Ovary (tissue), 9 donors: Measurements from ENCODE around the gene RUNX1. TPM values are rescaled to one million over a fixed set of nuclear protein-coding genes. Genes with fewer than 3 reads are reported as not detected.

Experiments
- DNase-seq, 5 donors: peaks; one replicate each; pipeline ENCODE4 v3.0.0-alpha.2; 2019 to 2020
- H3K27ac ChIP-seq, 2 donors: fragments of 200-600 bp; one replicate each; pipeline versions ENCODE4 v1.5.1 to v1.8.0; 2019 to 2022
- H3K27me3 ChIP-seq: fragments of 200-600 bp; one replicate; pipeline ENCODE4 v1.8.0; 2022
- H3K36me3 ChIP-seq: fragments of 200-600 bp; sonication (generic); one replicate; pipeline ENCODE4 v1.5.1; 2019
- H3K4me1 ChIP-seq: one replicate; pipeline ENCODE4 v1.8.1; 2013; ENCODE audit warnings: mild to moderate bottlenecking, moderate library complexity; ENCODE audit not compliant: insufficient read depth
- H3K4me3 ChIP-seq: fragments of 200-600 bp; sonication (generic); one replicate; pipeline ENCODE4 v1.5.1; 2017
- H3K9me3 ChIP-seq, 2 donors: fragments of 200-600 bp in 1 of 2; sonication (generic) in 1 of 2; one replicate each; pipeline versions ENCODE4 v1.5.1 to v1.8.1; 2013 to 2019; ENCODE audit warnings: mild to moderate bottlenecking in 1 of 2, moderate library complexity in 1 of 2
- EP300 ChIP-seq: sonication (generic); formaldehyde crosslinking; IDR thresholded peaks from one replicate; pipeline ENCODE4 v1.6.1; 2017; ENCODE audit warnings: antibody characterized with exemption
- POLR2A ChIP-seq: fragments of 450-650 bp; IDR thresholded peaks from one replicate; pipeline ENCODE4 v1.6.1; 2017; ENCODE audit warnings: antibody characterized with exemption, mild to moderate bottlenecking, moderate library complexity
- WGBS, 3 donors: extraction: QIAGEN DNeasy Blood & Tissue Kit in 1 of 3; methylation state at CpG; one replicate each; pipeline versions ENCODE4 v1.1.5 to v1.1.7; 2013 to 2017; 5-methylcytosine and 5-hydroxymethylcytosine counted together
- intact Hi-C, 4 donors: fragments of 100-400 bp; cut with DNase I; formaldehyde crosslinking; loops; one replicate each; pipeline versions ENCODE4 v1.11.0 to v1.15.1; 2022 to 2023
- polyA plus RNA-seq, 2 donors: library from polyadenylated mRNA; stranded (reverse); fragments of 200-250 nt in 1 of 2; fragments of 350-450 nt in 1 of 2; fragmentation: Illumina TruSeq in 1 of 2; extraction: RNeasy Lipid Tissue Mini Kit (QIAGEN cat#74804) in 1 of 2; gene quantifications; one replicate each; pipeline ENCODE4 v1.2.3, GENCODE V29; 2013 to 2014
- total RNA-seq, 7 donors: library from RNA; depleted of rRNA in 2 of 7; stranded (reverse); fragments of >200 nt in 2 of 7; fragmentation: NEBNext Ultra II Directional in 3 of 7; extraction: Animal tissue kit (Norgen Biotek cat#: 25700) in 3 of 7; gene quantifications; one replicate each; pipeline versions ENCODE4 v1.1.0 to v1.2.4, GENCODE V29; 2016 to 2023
- TF ChIP-seq, protein P1 (sequence below), 3 donors: fragments of 450-650 bp in 2 of 3; fragments of 200-600 bp in 1 of 3; IDR thresholded peaks; one replicate each; pipeline versions ENCODE4 v1.5.1 to v1.8.0; 2016 to 2022; ENCODE audit warnings: antibody characterized with exemption in 3 of 3, mild to moderate bottlenecking in 1 of 3
- donor health status: DM: no; HTN: no; CAD: no; lungs with moderate emphysema.
- donor health status: DM: no; HTN: no; CAD: no.
- donor health status: Bipolar disorder and iron deficiency.
- donor health status: DM: yes; HTN: yes; CAD: no.
- donor health status: DM: no; HTN: no; CAD: no.
- donor health status: DM: yes; HTN: yes; CAD: no.

RUNX1 gene
- total and polyA plus RNA-seq, 9 donors, result 6.0 to 27.4 (median 17.8) TPM

DNA sequence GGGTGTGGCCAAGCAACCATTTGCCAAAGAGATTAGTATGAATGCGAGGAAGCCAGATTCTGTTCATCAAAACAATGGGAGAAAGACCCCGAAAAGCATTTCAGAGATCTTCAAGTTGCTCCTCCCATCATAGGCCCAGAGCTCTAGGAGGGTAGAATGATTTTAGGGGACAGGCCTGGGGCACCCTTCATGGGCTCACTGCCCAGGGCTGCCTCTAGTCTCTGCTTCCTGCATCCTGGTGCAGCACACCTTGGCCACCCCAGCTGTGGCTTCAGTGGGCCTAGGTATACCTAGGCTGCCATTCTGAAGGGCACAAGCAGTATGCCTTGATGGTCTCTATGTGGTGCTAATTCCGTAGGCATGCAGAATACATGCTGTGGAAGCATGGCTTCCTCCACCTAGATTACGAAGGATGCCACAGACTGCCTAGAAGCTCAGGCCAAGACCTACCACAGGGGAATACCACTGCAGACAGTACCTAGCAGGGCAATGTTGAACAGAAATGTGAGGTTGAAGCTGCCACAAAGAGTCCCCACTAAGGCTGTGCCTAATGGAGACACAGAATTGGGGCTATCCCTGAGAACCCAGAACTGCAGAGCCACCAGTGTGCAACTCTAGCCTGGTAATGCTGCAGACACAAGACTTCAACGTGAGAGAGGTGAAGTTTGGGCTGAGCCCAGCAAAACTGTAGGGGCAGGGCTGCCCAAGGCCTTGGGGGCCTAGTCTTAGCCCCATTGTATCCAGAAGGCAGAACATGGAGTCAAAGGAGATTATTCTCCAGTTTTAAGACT lies 221.5 kb downstream of the RUNX1 start:
- TF ChIP-seq EP300 (no peak), POLR2A (no peak)
- TF ChIP-seq, protein P1, sequence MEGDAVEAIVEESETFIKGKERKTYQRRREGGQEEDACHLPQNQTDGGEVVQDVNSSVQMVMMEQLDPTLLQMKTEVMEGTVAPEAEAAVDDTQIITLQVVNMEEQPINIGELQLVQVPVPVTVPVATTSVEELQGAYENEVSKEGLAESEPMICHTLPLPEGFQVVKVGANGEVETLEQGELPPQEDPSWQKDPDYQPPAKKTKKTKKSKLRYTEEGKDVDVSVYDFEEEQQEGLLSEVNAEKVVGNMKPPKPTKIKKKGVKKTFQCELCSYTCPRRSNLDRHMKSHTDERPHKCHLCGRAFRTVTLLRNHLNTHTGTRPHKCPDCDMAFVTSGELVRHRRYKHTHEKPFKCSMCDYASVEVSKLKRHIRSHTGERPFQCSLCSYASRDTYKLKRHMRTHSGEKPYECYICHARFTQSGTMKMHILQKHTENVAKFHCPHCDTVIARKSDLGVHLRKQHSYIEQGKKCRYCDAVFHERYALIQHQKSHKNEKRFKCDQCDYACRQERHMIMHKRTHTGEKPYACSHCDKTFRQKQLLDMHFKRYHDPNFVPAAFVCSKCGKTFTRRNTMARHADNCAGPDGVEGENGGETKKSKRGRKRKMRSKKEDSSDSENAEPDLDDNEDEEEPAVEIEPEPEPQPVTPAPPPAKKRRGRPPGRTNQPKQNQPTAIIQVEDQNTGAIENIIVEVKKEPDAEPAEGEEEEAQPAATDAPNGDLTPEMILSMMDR (IDR thresholded peaks at IDR 0.05), result no peak
- DNase-seq, result no peak
- Histone ChIP-seq H3K27ac (no peak overlapping the region), H3K4me3 (no peak overlapping the region), H3K9me3 (no peaks in the 10 kb centered on the region), H3K4me1 (no peaks in the 10 kb centered on the region), H3K36me3 (no peaks in the 10 kb centered on the region), H3K27me3 (no peaks in the 10 kb centered on the region)
- intact Hi-C loops, result no loop called here
- 77 to 84% (median 82%) methylated on average over 5 of the region's 5 CpGs for WGBS, 3 donors

GRCh38 chr21:34826836-34827235 lies 222.3 kb downstream of the RUNX1 start:
- WGBS, 3 donors, result 92 to 96% (median 93%) methylated on average over 3 of the region's 3 CpGs
- TF ChIP-seq POLR2A (no peak), EP300 (no peak)
- TF ChIP-seq, protein P1 (IDR thresholded peaks at IDR 0.05), result no peak
- DNase-seq, result no peak
- intact Hi-C loops, result no loop called here
- no peaks in the 10 kb centered on the region for H3K27me3 ChIP-seq
- no peak overlapping the region for H3K4me3 ChIP-seq
- no peaks in the 10 kb centered on the region for H3K36me3 ChIP-seq
- H3K4me1 ChIP-seq, result no peaks in the 10 kb centered on the region
- no peak overlapping the region for H3K27ac ChIP-seq
- H3K9me3 ChIP-seq, result no peaks in the 10 kb centered on the region

GRCh38 chr21:34825948-34826548 lies 223.1 kb downstream of the RUNX1 start:
- H3K36me3 ChIP-seq, result no peaks in the 10 kb centered on the region
- no peak overlapping the region for H3K4me3 ChIP-seq
- no peaks in the 10 kb centered on the region for H3K4me1 ChIP-seq
- no peak overlapping the region for H3K27ac ChIP-seq
- intact Hi-C loops, result no loop called here
- TF ChIP-seq, protein P1 (IDR thresholded peaks at IDR 0.05), result no peak
- TF ChIP-seq POLR2A, result no peak
- no peak for DNase-seq
- 78 to 95% (median 93%) methylated on average over 3 of the region's 3 CpGs for WGBS, 3 donors
- H3K27me3 ChIP-seq, result no peaks in the 10 kb centered on the region
- H3K9me3 ChIP-seq, result no peaks in the 10 kb centered on the region

DNA sequence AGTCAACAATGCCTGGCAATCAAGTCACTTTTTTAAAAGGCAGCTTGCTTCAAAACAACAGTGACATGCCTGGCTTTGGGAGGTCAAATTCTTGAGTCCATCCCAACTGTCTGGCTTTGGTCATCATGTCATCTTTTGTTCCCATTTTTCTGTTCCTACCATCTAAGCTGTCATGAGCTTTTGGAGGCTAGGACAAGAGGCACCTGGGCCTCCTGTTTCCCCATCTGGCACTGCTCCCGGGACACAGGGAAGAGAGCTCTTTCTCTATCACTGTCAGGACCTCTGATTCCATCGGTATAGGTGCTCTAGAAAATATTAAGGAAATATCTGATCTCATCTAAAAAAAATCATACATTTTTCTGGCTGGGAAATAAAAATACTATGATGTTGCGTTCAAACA lies 224.0 kb downstream of the RUNX1 start:
- intact Hi-C loops, result no loop called here
- H3K36me3 ChIP-seq, result no peaks in the 10 kb centered on the region

More for the DNA sequence above, 224.0 kb downstream of the RUNX1 start:
- WGBS, 3 donors, result 90 to 91% (median 91%) methylated on average over 3 of the region's 3 CpGs
- H3K9me3 ChIP-seq, result no peaks in the 10 kb centered on the region
- TF ChIP-seq POLR2A (no peak), EP300 (no peak)
- TF ChIP-seq, protein P1 (IDR thresholded peaks at IDR 0.05), result no peak
- H3K4me1 ChIP-seq, result no peaks in the 10 kb centered on the region
- no peak overlapping the region for H3K4me3 ChIP-seq
- no peaks in the 10 kb centered on the region for H3K27me3 ChIP-seq
- no peak overlapping the region for H3K27ac ChIP-seq
- DNase-seq, result no peak
